ENCODE results near the gene SPCS2.

SPCS2 gene

GRCh38 chr11:74948898-74949752 lies at the start of gene SPCS2, which contains the start of gene XRRA1:
SPCS2 (plus strand) TSS chr11:74949266; CDS start chr11:74949286, 20 bp downstream.
XRRA1 (minus strand) TSS chr11:74949091; CDS start chr11:74940878, 8,213 bp downstream.
- DNase-seq = peak; percentile 97

GRCh38 chr11:74902342-74902741 lies 46.7 kb upstream of the SPCS2 start:
- H3K36me3 Mint-ChIP-seq = peaks cover 56 to 61% of the 10 kb centered on the region in 2 donors

More at GRCh38 chr11:74948898-74949752, at the start of gene SPCS2, which contains the start of gene XRRA1:
- peaks cover 28 to 65% of the 10 kb centered on the region in 2 donors for H3K4me1 Mint-ChIP-seq
- no peaks in the 10 kb centered on the region for H3K27me3 Mint-ChIP-seq
- no peaks in the 10 kb centered on the region for H3K9me3 Mint-ChIP-seq
- H3K4me3 Mint-ChIP-seq = peak within 1 kb of the TSS; percentile 90 to 97
- H3K36me3 Mint-ChIP-seq = peaks cover 28% of the 10 kb centered on the region in 2 donors
- peak within 1 kb of the TSS; percentile 98 for H3K27ac Mint-ChIP-seq
- peak; percentile 97 to 98 for ATAC-seq (replicated peaks)

GRCh38 chr11:74905326-74905725 lies 43.7 kb upstream of the SPCS2 start:
- Mint-ChIP-seq H3K4me1 (peaks cover 18 to 25% of the 10 kb centered on the region in 2 donors), H3K4me3 (no peak overlapping the region), H3K27me3 (no peaks in the 10 kb centered on the region), H3K27ac (no peak overlapping the region), H3K9me3 (peaks cover 11 to 15% of the 10 kb centered on the region in 2 donors), H3K36me3 (peaks cover 45 to 60% of the 10 kb centered on the region in 2 donors)
- ATAC-seq (replicated peaks) (no peak), DNase-seq (no peak)

More at GRCh38 chr11:74902342-74902741, 46.7 kb upstream of the SPCS2 start:
- DNase-seq (no peak), ATAC-seq (replicated peaks) (no peak)
- no peak overlapping the region for H3K4me3 Mint-ChIP-seq
- H3K9me3 Mint-ChIP-seq = peaks cover 21 to 30% of the 10 kb centered on the region in 2 donors
- no peak overlapping the region for H3K27ac Mint-ChIP-seq
- H3K27me3 Mint-ChIP-seq = no peaks in the 10 kb centered on the region
- H3K4me1 Mint-ChIP-seq = peaks cover 0 to under 1% of the 10 kb centered on the region in 2 donors

DNA sequence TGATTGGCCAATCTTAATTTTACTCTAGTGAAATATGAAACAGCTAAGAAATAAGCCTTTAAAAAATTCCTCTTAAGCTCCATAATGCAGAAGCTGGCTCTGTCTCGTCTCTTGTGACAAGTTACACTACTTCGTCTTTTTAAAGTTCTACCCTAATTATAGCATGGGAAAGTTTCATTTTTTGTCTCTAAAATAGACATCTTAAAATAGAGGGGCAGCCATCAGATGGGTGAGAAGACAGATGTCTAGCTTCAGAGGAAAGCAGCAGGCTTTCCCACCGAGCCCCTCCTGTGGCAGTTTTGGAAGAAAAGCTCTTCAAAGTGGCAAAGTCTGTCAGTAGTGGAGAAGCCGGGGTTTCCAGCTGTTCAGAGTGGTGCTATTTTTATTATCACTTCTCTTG lies 39.7 kb upstream of the SPCS2 start:
- H3K9me3 Mint-ChIP-seq = no peaks in the 10 kb centered on the region
- DNase-seq (no peak), ATAC-seq (replicated peaks) (peak; percentile 70 to 74)
- H3K27me3 Mint-ChIP-seq = no peaks in the 10 kb centered on the region
- peaks cover 20 to 31% of the 10 kb centered on the region in 2 donors for H3K4me1 Mint-ChIP-seq
- peaks cover 34 to 43% of the 10 kb centered on the region in 2 donors for H3K36me3 Mint-ChIP-seq
- peak overlapping the region; percentile 81 for H3K27ac Mint-ChIP-seq
- peak overlapping the region; percentile 36 to 63 for H3K4me3 Mint-ChIP-seq

GRCh38 chr11:74909812-74910211 lies 39.3 kb upstream of the SPCS2 start:
- H3K27me3 Mint-ChIP-seq = no peaks in the 10 kb centered on the region
- ATAC-seq (replicated peaks) (no peak), DNase-seq (no peak)
- no peaks in the 10 kb centered on the region for H3K9me3 Mint-ChIP-seq
- peak overlapping the region; percentile 81 for H3K27ac Mint-ChIP-seq
- peaks cover 20 to 31% of the 10 kb centered on the region in 2 donors for H3K4me1 Mint-ChIP-seq
- H3K4me3 Mint-ChIP-seq = peak overlapping the region; percentile 36 to 63
- H3K36me3 Mint-ChIP-seq = peaks cover 38 to 46% of the 10 kb centered on the region in 2 donors

- no peaks in the 10 kb centered on the region for H3K4me1 Mint-ChIP-seq
- H3K36me3 Mint-ChIP-seq = peaks cover 31 to 39% of the 10 kb centered on the region in 2 donors
- no peaks in the 10 kb centered on the region for H3K27me3 Mint-ChIP-seq
- H3K9me3 Mint-ChIP-seq = no peaks in the 10 kb centered on the region
- no peak for DNase-seq
- no peak for ATAC-seq (replicated peaks)
- H3K4me3 Mint-ChIP-seq = no peak overlapping the region
- H3K27ac Mint-ChIP-seq = no peak overlapping the region
Observed at GRCh38 chr11:74923125-74923524, 25.9 kb upstream of the SPCS2 start.

DNA sequence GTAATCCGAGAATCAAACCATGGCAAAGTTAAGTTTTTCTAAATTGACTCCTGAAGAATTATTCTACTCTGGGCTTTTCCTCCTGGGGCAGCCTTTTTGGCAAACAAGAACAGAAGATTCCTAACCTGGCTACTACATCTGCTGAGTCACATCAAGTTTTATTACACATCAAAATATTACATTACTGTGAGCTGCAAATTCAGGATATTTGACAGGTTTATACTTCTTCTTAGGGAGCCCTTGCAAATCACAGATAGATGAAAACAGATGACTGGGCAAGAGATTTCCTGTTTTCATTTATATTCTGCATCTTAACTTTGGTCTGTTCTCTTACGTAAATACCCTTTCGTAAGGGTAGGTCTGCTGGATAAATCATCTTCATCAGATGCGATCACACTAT lies 23.8 kb upstream of the SPCS2 start:
- Mint-ChIP-seq H3K4me3 (no peak overlapping the region), H3K36me3 (peaks cover 13 to 24% of the 10 kb centered on the region in 2 donors), H3K27me3 (no peaks in the 10 kb centered on the region), H3K4me1 (no peaks in the 10 kb centered on the region), H3K9me3 (no peaks in the 10 kb centered on the region), H3K27ac (no peak overlapping the region)
- no peak for ATAC-seq (replicated peaks)
- no peak for DNase-seq

DNA sequence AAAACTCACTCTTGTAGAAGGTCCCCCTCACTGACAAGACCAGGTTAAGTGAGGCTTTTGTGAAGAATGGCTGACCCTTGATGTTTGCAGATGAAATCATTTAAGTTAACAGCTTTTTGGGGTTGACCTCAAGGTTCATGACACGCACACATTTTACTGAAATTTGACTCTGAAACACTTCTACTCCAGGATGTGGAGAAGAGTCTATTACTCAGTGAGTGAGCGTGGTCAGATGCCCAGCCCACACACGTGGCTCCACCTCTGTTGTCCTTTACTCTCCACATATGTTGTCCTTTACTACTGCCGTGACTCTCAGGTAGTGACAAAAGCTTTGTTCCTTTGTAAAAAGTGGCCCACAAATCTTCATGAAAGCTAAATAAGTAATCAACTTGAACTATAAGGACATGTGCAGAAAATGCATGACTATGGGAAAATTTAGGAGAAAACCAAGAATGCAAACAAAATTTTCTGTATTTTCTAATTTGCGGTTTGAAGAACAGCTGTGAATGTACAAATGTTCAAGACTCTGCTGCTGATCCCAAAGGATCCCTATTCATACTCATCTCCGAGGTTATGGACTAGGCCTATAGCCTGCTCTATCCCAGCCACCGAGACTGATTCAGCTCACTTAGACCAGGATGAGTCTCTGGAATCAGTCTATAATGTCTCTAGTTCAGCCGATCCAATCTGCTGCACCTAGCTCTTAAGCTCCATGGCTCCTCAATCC lies 22.6 kb upstream of the SPCS2 start:
- no peak for DNase-seq
- Mint-ChIP-seq H3K27ac (no peak overlapping the region), H3K36me3 (peaks cover 7 to 20% of the 10 kb centered on the region in 2 donors), H3K27me3 (no peaks in the 10 kb centered on the region), H3K9me3 (no peaks in the 10 kb centered on the region), H3K4me1 (no peaks in the 10 kb centered on the region), H3K4me3 (no peak overlapping the region)
- no peak for ATAC-seq (replicated peaks)

GRCh38 chr11:74927496-74927895 lies 21.6 kb upstream of the SPCS2 start:
- H3K4me1 Mint-ChIP-seq = no peaks in the 10 kb centered on the region
- DNase-seq (no peak), ATAC-seq (replicated peaks) (no peak)
- H3K4me3 Mint-ChIP-seq = no peak overlapping the region
- H3K27me3 Mint-ChIP-seq = no peaks in the 10 kb centered on the region
- peaks cover 10 to 20% of the 10 kb centered on the region in 2 donors for H3K36me3 Mint-ChIP-seq
- H3K9me3 Mint-ChIP-seq = no peaks in the 10 kb centered on the region
- H3K27ac Mint-ChIP-seq = no peak overlapping the region

- Mint-ChIP-seq H3K27me3 (no peaks in the 10 kb centered on the region), H3K4me3 (no peak overlapping the region), H3K9me3 (no peaks in the 10 kb centered on the region), H3K27ac (no peak overlapping the region), H3K36me3 (peaks cover 10 to 21% of the 10 kb centered on the region in 2 donors), H3K4me1 (no peaks in the 10 kb centered on the region)
- ATAC-seq (replicated peaks) (peak; percentile 96 to 97), DNase-seq (peak; percentile 48)
Observed at GRCh38 chr11:74929431-74930363, 19.4 kb upstream of the SPCS2 start.

- H3K27ac Mint-ChIP-seq = no peak overlapping the region
- no peaks in the 10 kb centered on the region for H3K4me1 Mint-ChIP-seq
- no peak for ATAC-seq (replicated peaks)
- H3K36me3 Mint-ChIP-seq = peaks cover 23 to 24% of the 10 kb centered on the region in 2 donors
- no peaks in the 10 kb centered on the region for H3K9me3 Mint-ChIP-seq
- no peaks in the 10 kb centered on the region for H3K27me3 Mint-ChIP-seq
- no peak for DNase-seq
- no peak overlapping the region for H3K4me3 Mint-ChIP-seq
Observed at GRCh38 chr11:74932169-74932568, 16.9 kb upstream of the SPCS2 start.

- H3K9me3 Mint-ChIP-seq = no peaks in the 10 kb centered on the region
- H3K36me3 Mint-ChIP-seq = peaks cover 23 to 24% of the 10 kb centered on the region in 2 donors
- H3K4me1 Mint-ChIP-seq = no peaks in the 10 kb centered on the region
- no peaks in the 10 kb centered on the region for H3K27me3 Mint-ChIP-seq
- no peak overlapping the region for H3K4me3 Mint-ChIP-seq
- DNase-seq = no peak
- no peak for ATAC-seq (replicated peaks)
- H3K27ac Mint-ChIP-seq = no peak overlapping the region
Observed at GRCh38 chr11:74932797-74933196, 16.3 kb upstream of the SPCS2 start.

DNA sequence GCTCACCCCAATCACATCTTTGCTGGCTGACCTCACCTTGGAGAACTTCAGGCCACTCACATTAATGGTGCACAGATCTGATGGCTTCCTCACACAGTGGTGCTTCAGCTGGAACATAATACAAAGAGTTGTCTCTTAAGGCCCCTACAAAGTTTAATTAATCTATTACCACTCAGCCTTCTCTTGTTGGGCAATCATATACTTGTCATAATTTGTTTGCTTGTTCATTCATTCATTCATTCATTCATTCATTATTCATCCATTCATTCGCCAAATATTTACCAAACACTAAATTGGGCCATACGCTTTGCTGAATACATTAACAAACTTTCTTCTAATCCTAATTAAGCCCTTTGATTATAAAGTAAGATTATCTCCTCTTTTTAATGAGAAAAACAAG lies 15.3 kb upstream of the SPCS2 start:
- Mint-ChIP-seq H3K36me3 (peaks cover 29 to 31% of the 10 kb centered on the region in 2 donors), H3K27ac (no peak overlapping the region), H3K9me3 (no peaks in the 10 kb centered on the region), H3K4me3 (no peak overlapping the region), H3K27me3 (no peaks in the 10 kb centered on the region), H3K4me1 (no peaks in the 10 kb centered on the region)
- DNase-seq = no peak
- no peak for ATAC-seq (replicated peaks)
